Peyer's patch (tissue), 4 donors: Measurements from ENCODE around the gene PASD1. TPM values are rescaled to one million over a fixed set of nuclear protein-coding genes. Genes with fewer than 3 reads are reported as not detected.

Source experiments
- DNase-seq, 3 donors: peaks; one replicate each; pipeline ENCODE4 v3.0.0-alpha.2; 2017 to 2019
- H3K27ac ChIP-seq, 4 donors: fragments of 200-600 bp; sonication (generic); one replicate each; pipeline ENCODE4 v1.5.1; 2016 to 2019
- H3K27me3 ChIP-seq, 2 donors: fragments of 200-600 bp; sonication (generic); one replicate each; pipeline ENCODE4 v1.5.1; 2019
- H3K36me3 ChIP-seq, 3 donors: fragments of 200-600 bp; sonication (generic); one replicate each; pipeline ENCODE4 v1.5.1; 2016 to 2019
- H3K4me1 ChIP-seq, 4 donors: fragments of 200-600 bp; sonication (generic); one replicate each; pipeline ENCODE4 v1.5.1; 2016 to 2019
- H3K4me3 ChIP-seq, 4 donors: fragments of 200-600 bp; sonication (generic); 1 replicate in 3 of 4; 2 replicates in 1 of 4; pipeline ENCODE4 v1.5.1; 2016 to 2019; ENCODE audit warnings: mild to moderate bottlenecking in 1 of 4
- H3K9me3 ChIP-seq, 4 donors: fragments of 200-600 bp; sonication (generic); one replicate each; pipeline ENCODE4 v1.5.1; 2016 to 2019; ENCODE audit warnings: mild to moderate bottlenecking in 1 of 4
- POLR2A ChIP-seq, 2 donors: fragments of 450-650 bp; IDR thresholded peaks; one replicate each; pipeline ENCODE4 v1.5.1; 2017; ENCODE audit warnings: antibody characterized with exemption in 2 of 2, mild to moderate bottlenecking in 2 of 2, moderate library complexity in 2 of 2
- total RNA-seq, 4 donors: library from RNA; depleted of rRNA; stranded (reverse); fragments of >200 nt; gene quantifications; one replicate each; pipeline ENCODE4 v1.1.0, GENCODE V29; 2016
- TF ChIP-seq, protein P1 (sequence below), 6 experiments: fragments of 450-650 bp in 4 of 6; fragments of 200-600 bp in 2 of 6; sonication (generic) in 1 of 6; IDR thresholded peaks; one replicate each; pipeline ENCODE4 v1.5.1; 2017 to 2019; ENCODE audit warnings: antibody characterized with exemption in 6 of 6, mild to moderate bottlenecking in 3 of 6, moderate library complexity in 1 of 6

PASD1 gene
- not detected for total RNA-seq

DNA sequence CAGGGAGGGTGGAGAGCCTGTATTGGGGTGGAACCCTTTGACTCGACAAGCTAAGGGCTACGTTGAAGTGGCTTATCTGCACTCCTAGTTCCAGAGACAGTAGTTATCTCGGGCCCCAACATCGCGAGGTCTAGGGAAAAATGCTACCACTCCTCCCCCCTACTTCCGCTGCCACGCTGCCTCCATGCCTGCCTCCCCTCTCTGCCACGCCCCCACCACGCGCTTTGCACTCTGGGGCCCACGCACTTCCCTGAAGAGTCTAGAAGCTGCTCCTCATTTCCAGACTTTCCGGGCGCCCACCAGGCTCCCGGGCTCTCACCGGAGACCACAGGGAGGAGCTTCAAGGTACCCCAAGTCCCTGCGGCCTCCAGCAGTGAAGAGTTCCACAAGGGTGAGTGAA, at the start of gene PASD1:
TSS of gene PASD1 (plus strand) at position 227 of the 400 bp plus-strand sequence. CDS start 37,879 bp downstream, outside the sequence.
- Histone ChIP-seq H3K36me3 (no peaks in the 10 kb centered on the region), H3K4me1 (no peaks in the 10 kb centered on the region), H3K4me3 (no peak within 1 kb of the TSS), H3K9me3 (no peaks in the 10 kb centered on the region), H3K27ac (no peak within 1 kb of the TSS), H3K27me3 (no peaks in the 10 kb centered on the region)
- DNase-seq = no peak
- TF ChIP-seq, protein P1, sequence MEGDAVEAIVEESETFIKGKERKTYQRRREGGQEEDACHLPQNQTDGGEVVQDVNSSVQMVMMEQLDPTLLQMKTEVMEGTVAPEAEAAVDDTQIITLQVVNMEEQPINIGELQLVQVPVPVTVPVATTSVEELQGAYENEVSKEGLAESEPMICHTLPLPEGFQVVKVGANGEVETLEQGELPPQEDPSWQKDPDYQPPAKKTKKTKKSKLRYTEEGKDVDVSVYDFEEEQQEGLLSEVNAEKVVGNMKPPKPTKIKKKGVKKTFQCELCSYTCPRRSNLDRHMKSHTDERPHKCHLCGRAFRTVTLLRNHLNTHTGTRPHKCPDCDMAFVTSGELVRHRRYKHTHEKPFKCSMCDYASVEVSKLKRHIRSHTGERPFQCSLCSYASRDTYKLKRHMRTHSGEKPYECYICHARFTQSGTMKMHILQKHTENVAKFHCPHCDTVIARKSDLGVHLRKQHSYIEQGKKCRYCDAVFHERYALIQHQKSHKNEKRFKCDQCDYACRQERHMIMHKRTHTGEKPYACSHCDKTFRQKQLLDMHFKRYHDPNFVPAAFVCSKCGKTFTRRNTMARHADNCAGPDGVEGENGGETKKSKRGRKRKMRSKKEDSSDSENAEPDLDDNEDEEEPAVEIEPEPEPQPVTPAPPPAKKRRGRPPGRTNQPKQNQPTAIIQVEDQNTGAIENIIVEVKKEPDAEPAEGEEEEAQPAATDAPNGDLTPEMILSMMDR (IDR thresholded peaks at IDR 0.05) = no peak
- TF ChIP-seq POLR2A (IDR thresholded peaks at IDR 0.05) = no peak

- Histone ChIP-seq H3K9me3 (no peaks in the 10 kb centered on the region), H3K36me3 (no peaks in the 10 kb centered on the region), H3K27me3 (no peaks in the 10 kb centered on the region), H3K4me3 (no peak overlapping the region), H3K27ac (no peak overlapping the region), H3K4me1 (no peaks in the 10 kb centered on the region)
- no peak for DNase-seq
- TF ChIP-seq POLR2A (IDR thresholded peaks at IDR 0.05) = no peak
Measured at GRCh38 chrX:151515237-151515636, 48.2 kb upstream of the PASD1 start.

GRCh38 chrX:151516538-151517187, 46.8 kb upstream of the PASD1 start:
- no peak for DNase-seq
- Histone ChIP-seq H3K4me3 (no peak overlapping the region), H3K36me3 (no peaks in the 10 kb centered on the region), H3K9me3 (no peaks in the 10 kb centered on the region), H3K27me3 (no peaks in the 10 kb centered on the region), H3K27ac (no peak overlapping the region), H3K4me1 (no peaks in the 10 kb centered on the region)
- no peak for TF ChIP-seq POLR2A (IDR thresholded peaks at IDR 0.05)
- TF ChIP-seq, protein P1 (IDR thresholded peaks at IDR 0.05) = no peak

GRCh38 chrX:151517421-151517820, 46.1 kb upstream of the PASD1 start:
- Histone ChIP-seq H3K4me3 (no peak overlapping the region), H3K4me1 (no peaks in the 10 kb centered on the region), H3K9me3 (no peaks in the 10 kb centered on the region), H3K27ac (no peak overlapping the region), H3K36me3 (no peaks in the 10 kb centered on the region), H3K27me3 (no peaks in the 10 kb centered on the region)
- no peak for TF ChIP-seq POLR2A (IDR thresholded peaks at IDR 0.05)
- TF ChIP-seq, protein P1 (IDR thresholded peaks at IDR 0.05) = no peak
- DNase-seq = no peak

GRCh38 chrX:151523351-151523750, 40.1 kb upstream of the PASD1 start:
- Histone ChIP-seq H3K27me3 (no peaks in the 10 kb centered on the region), H3K4me1 (no peaks in the 10 kb centered on the region), H3K36me3 (no peaks in the 10 kb centered on the region), H3K27ac (no peak overlapping the region), H3K4me3 (no peak overlapping the region), H3K9me3 (no peaks in the 10 kb centered on the region)
- TF ChIP-seq, protein P1 (IDR thresholded peaks at IDR 0.05) = no peak
- DNase-seq = no peak

- DNase-seq = no peak
- H3K4me1 ChIP-seq = no peaks in the 10 kb centered on the region
- TF ChIP-seq POLR2A (IDR thresholded peaks at IDR 0.05) = no peak
- TF ChIP-seq, protein P1 (IDR thresholded peaks at IDR 0.05) = no peak
- no peak overlapping the region for H3K27ac ChIP-seq
- no peaks in the 10 kb centered on the region for H3K27me3 ChIP-seq
- H3K9me3 ChIP-seq = no peaks in the 10 kb centered on the region
- no peaks in the 10 kb centered on the region for H3K36me3 ChIP-seq
- H3K4me3 ChIP-seq = no peak overlapping the region
Measured at GRCh38 chrX:151536571-151536970, 26.9 kb upstream of the PASD1 start.
